ENCODE data around the gene LDLRAD1.
A peak's percentile ranks its signal among the peaks of the same experiment; 100 is the strongest.
"Not testable (repeated sequence)": the region's sequence is repeated elsewhere in the genome, so short reads cannot be mapped to it uniquely, and the experiment has no call there.

LDLRAD1 gene

GRCh38 chr1:53992085-53992874, 25.7 kb downstream of the LDLRAD1 start:
- DNase-seq, result peak; percentile 41

GRCh38 chr1:53987880-53988279, 30.1 kb downstream of the LDLRAD1 start:
- no peak for DNase-seq

GRCh38 chr1:53986458-53986857, 31.5 kb downstream of the LDLRAD1 start:
- DNase-seq, result no peak

GRCh38 chr1:53984726-53985125, 33.3 kb downstream of the LDLRAD1 start:
- DNase-seq, result no peak

- DNase-seq, result no peak
These were observed 35.3 kb downstream of the LDLRAD1 start for GRCh38 chr1:53982763-53983104.

- no peak for DNase-seq
These were observed 35.8 kb downstream of the LDLRAD1 start for GRCh38 chr1:53982034-53982762.

- DNase-seq, result no peak
These were observed 36.8 kb downstream of the LDLRAD1 start for GRCh38 chr1:53981220-53981619.

- no peak for DNase-seq
These were observed 38.1 kb downstream of the LDLRAD1 start for GRCh38 chr1:53979712-53980450.

GRCh38 chr1:53975861-53976260, 42.1 kb downstream of the LDLRAD1 start:
- no peak for DNase-seq

GRCh38 chr1:53971718-53972117, 46.3 kb downstream of the LDLRAD1 start:
- no peak for DNase-seq

- not testable (repeated sequence) for DNase-seq
These were observed 48.7 kb downstream of the LDLRAD1 start for GRCh38 chr1:53969323-53969722.

- no peak for DNase-seq
These were observed 49.9 kb downstream of the LDLRAD1 start for GRCh38 chr1:53968125-53968513.

- DNase-seq, result no peak
These were observed 50.4 kb downstream of the LDLRAD1 start for GRCh38 chr1:53967409-53968124.

- no peak for DNase-seq
These were observed 51.2 kb downstream of the LDLRAD1 start for GRCh38 chr1:53966794-53967193.

- DNase-seq, result no peak
These were observed 53.9 kb downstream of the LDLRAD1 start for GRCh38 chr1:53964109-53964508.

- no peak for DNase-seq
These were observed 54.5 kb downstream of the LDLRAD1 start for GRCh38 chr1:53963460-53963859.

GRCh38 chr1:53962395-53962794, 55.6 kb downstream of the LDLRAD1 start:
- no peak for DNase-seq

- DNase-seq, result peak; percentile 64
These were observed 58.2 kb downstream of the LDLRAD1 start for GRCh38 chr1:53959664-53960250.
